ENCODE results near the gene ASCL5.
A peak's percentile ranks its signal among the peaks of the same experiment; 100 is the strongest.

The ASCL5 gene

GRCh38 chr1:201126832-201127754 lies at the start of gene ASCL5:
Gene ASCL5 (minus strand): TSS chr1:201127184. CDS start chr1:201115372, 11,812 bp downstream.
- peak; percentile 68 for DNase-seq (ENCODE audit: low read depth)
- TF ChIP-seq CTCF (IDR thresholded peaks at IDR 0.05; ENCODE audit: insufficient read depth, low read depth, low read length, missing control alignments) = peak; percentile 31
- no peak within 1 kb of the TSS for H3K4me3 ChIP-seq (ENCODE audit: low read length)

GRCh38 chr1:201175820-201176500 lies 49.0 kb upstream of the ASCL5 start:
- no peak overlapping the region for H3K4me3 ChIP-seq (ENCODE audit: low read length)
- TF ChIP-seq CTCF (IDR thresholded peaks at IDR 0.05; ENCODE audit: insufficient read depth, low read depth, low read length, missing control alignments) = no peak
- no peak for DNase-seq (ENCODE audit: low read depth)

GRCh38 chr1:201173736-201174135 lies 46.8 kb upstream of the ASCL5 start:
- TF ChIP-seq CTCF (IDR thresholded peaks at IDR 0.05; ENCODE audit: insufficient read depth, low read depth, low read length, missing control alignments) = no peak
- H3K4me3 ChIP-seq (ENCODE audit: low read length) = no peak overlapping the region
- no peak for DNase-seq (ENCODE audit: low read depth)

- no peak overlapping the region for H3K4me3 ChIP-seq (ENCODE audit: low read length)
- peak; percentile 93 for DNase-seq (ENCODE audit: low read depth)
- no peak for TF ChIP-seq CTCF (IDR thresholded peaks at IDR 0.05; ENCODE audit: insufficient read depth, low read depth, low read length, missing control alignments)
These were observed 46.1 kb upstream of the ASCL5 start for GRCh38 chr1:201172999-201173610.

- H3K4me3 ChIP-seq (ENCODE audit: low read length) = no peak overlapping the region
- TF ChIP-seq CTCF (IDR thresholded peaks at IDR 0.05; ENCODE audit: insufficient read depth, low read depth, low read length, missing control alignments) = no peak
- no peak for DNase-seq (ENCODE audit: low read depth)
These were observed 45.3 kb upstream of the ASCL5 start for GRCh38 chr1:201172326-201172725.

GRCh38 chr1:201171063-201172036 lies 44.4 kb upstream of the ASCL5 start:
- TF ChIP-seq CTCF (IDR thresholded peaks at IDR 0.05; ENCODE audit: insufficient read depth, low read depth, low read length, missing control alignments) = peak; percentile 18
- H3K4me3 ChIP-seq (ENCODE audit: low read length) = peak overlapping the region; percentile 38
- peak; percentile 24 for DNase-seq (ENCODE audit: low read depth)

Data from epithelial cell of esophagus (primary cell).